Kidney epithelial cell (primary cell): ENCODE results near the gene CNBD2. TPM values are rescaled to one million over a fixed set of nuclear protein-coding genes. Genes with fewer than 3 reads are reported as not detected.

Experiments used
- DNase-seq: peaks from one replicate; pipeline ENCODE4 v3.0.0-alpha.2; 2010; ENCODE audit warnings: low read depth
- H3K27me3 ChIP-seq: 2 replicates; pipeline ENCODE4 v1.6.0; 2011; ENCODE audit warnings: low read length; ENCODE audit not compliant: control insufficient read depth, insufficient read depth
- H3K36me3 ChIP-seq: 2 replicates; pipeline ENCODE4 v1.5.1; 2011; ENCODE audit warnings: low read length; ENCODE audit not compliant: control insufficient read depth, insufficient read depth
- H3K4me3 ChIP-seq: 2 replicates; pipeline ENCODE4 v1.5.1; 2011; ENCODE audit warnings: low read depth, mild to moderate bottlenecking, control low read depth, low read length
- total RNA-seq: library from RNA; depleted of rRNA; stranded (reverse); fragments of >200 nt; gene quantifications from 2 replicates; pipeline ENCODE4 v1.2.3, GENCODE V29; 2015
- TF ChIP-seq, protein P1 (sequence below): IDR thresholded peaks from 2 replicates; pipeline ENCODE4 v1.5.1; 2011; ENCODE audit warnings: mild to moderate bottlenecking, moderate library complexity, low read length, control low read depth, inconsistent platforms; ENCODE audit not compliant: insufficient read depth, poor library complexity, severe bottlenecking

CNBD2 gene
- total RNA-seq, 1 donor from 2014 or later = 5.6 TPM

DNA sequence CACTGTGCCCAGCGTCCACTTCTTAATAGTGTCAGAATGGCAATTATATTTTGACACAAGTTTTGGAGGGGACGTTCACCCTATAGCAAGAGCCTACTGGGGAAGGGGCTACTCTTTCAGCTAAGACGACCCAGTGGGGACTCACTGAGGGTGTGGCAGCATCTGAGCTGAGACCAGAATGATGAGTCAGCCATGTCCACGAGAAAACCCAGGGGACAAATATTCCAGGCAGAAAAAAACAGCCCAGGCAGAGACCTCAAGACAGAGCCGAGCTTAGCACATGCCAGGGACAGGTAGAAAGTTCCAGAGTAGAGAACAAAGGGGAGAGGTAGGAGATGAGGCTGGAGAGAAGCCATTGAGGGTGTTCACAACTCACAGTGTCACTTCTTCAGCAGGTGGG is 11.2 kb downstream of the CNBD2 start:
- TF ChIP-seq, protein P1, sequence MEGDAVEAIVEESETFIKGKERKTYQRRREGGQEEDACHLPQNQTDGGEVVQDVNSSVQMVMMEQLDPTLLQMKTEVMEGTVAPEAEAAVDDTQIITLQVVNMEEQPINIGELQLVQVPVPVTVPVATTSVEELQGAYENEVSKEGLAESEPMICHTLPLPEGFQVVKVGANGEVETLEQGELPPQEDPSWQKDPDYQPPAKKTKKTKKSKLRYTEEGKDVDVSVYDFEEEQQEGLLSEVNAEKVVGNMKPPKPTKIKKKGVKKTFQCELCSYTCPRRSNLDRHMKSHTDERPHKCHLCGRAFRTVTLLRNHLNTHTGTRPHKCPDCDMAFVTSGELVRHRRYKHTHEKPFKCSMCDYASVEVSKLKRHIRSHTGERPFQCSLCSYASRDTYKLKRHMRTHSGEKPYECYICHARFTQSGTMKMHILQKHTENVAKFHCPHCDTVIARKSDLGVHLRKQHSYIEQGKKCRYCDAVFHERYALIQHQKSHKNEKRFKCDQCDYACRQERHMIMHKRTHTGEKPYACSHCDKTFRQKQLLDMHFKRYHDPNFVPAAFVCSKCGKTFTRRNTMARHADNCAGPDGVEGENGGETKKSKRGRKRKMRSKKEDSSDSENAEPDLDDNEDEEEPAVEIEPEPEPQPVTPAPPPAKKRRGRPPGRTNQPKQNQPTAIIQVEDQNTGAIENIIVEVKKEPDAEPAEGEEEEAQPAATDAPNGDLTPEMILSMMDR = no peak
- H3K36me3 ChIP-seq = no peaks in the 10 kb centered on the region
- DNase-seq = no peak
- H3K4me3 ChIP-seq = no peak overlapping the region
- no peaks in the 10 kb centered on the region for H3K27me3 ChIP-seq

GRCh38 chr20:35981969-35982368 is 13.6 kb downstream of the CNBD2 start:
- DNase-seq = no peak
- TF ChIP-seq, protein P1 = no peak
- Histone ChIP-seq H3K27me3 (no peaks in the 10 kb centered on the region), H3K36me3 (no peaks in the 10 kb centered on the region), H3K4me3 (no peak overlapping the region)

DNA sequence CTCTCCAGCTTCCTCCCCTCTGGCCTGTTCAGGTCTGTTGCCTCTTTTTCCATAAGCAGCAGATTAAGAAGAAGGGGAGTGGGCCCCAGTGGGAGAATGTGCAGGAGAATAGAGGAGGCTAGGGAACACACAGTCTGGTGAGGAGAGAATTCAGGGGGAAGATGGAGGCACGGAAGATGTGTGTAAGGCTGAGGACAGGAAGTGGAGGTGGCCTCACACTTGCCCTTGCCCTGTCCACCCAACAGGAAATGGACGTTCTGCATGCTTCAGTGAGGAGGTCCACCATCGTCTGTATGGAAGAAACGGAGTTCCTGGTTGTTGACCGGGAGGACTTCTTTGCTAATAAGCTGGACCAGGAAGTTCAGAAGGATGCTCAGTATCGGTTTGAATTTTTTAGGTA is 16.0 kb downstream of the CNBD2 start:
- no peaks in the 10 kb centered on the region for H3K27me3 ChIP-seq
- TF ChIP-seq, protein P1 = no peak
- no peaks in the 10 kb centered on the region for H3K36me3 ChIP-seq
- H3K4me3 ChIP-seq = no peak overlapping the region
- no peak for DNase-seq

DNA sequence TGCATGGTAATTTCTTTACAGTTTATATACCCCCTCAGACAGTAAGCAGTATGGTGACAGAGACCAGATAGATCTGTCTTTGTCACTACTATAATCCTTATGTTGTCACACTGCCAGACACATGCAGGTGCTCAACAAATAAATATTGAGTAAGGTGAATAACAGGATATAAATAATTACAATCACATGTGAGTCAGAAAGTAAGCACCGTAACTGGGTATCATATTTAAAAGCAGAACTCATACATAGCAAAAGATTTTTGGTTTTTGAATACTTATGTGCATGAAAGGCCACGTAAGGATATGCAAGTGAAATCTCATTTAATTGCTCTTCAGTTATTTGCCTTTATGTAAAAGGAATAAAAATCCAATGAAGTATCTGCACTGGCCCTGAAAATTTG is 17.4 kb downstream of the CNBD2 start:
- H3K27me3 ChIP-seq = no peaks in the 10 kb centered on the region
- DNase-seq = no peak
- H3K4me3 ChIP-seq = no peak overlapping the region
- no peaks in the 10 kb centered on the region for H3K36me3 ChIP-seq
- TF ChIP-seq, protein P1 = no peak

- no peak for DNase-seq
- TF ChIP-seq, protein P1 = no peak
- no peaks in the 10 kb centered on the region for H3K36me3 ChIP-seq
- H3K4me3 ChIP-seq = no peak overlapping the region
- H3K27me3 ChIP-seq = no peaks in the 10 kb centered on the region
These were observed 20.6 kb downstream of the CNBD2 start for GRCh38 chr20:35988910-35989463.

GRCh38 chr20:35991142-35991771 is 22.9 kb downstream of the CNBD2 start:
- no peaks in the 10 kb centered on the region for H3K36me3 ChIP-seq
- TF ChIP-seq, protein P1 = peak; percentile 69

More at GRCh38 chr20:35991142-35991771, 22.9 kb downstream of the CNBD2 start:
- Histone ChIP-seq H3K4me3 (no peak overlapping the region), H3K27me3 (no peaks in the 10 kb centered on the region)
- DNase-seq = no peak
